GM19239 (cell line): Measurements from ENCODE around the gene RERE.

Source experiments
- DNase-seq: peaks from one replicate; pipeline ENCODE4 v3.0.0; 2011; ENCODE audit warnings: low spot score; ENCODE audit not compliant: insufficient read length
- FAIRE-seq: peaks from 2 replicates; lab custom pipeline; 2011; peaks lifted over from hg19 to GRCh38; lab: Jason Lieb, UNC

The RERE gene

GRCh38 chr1:8427986-8428385 is 389.5 kb downstream of the RERE start:
- FAIRE-seq (no peak), DNase-seq (no peak)

GRCh38 chr1:8427493-8427892 is 389.9 kb downstream of the RERE start:
- DNase-seq = no peak

GRCh38 chr1:8426996-8427395 is 390.4 kb downstream of the RERE start:
- FAIRE-seq (no peak), DNase-seq (no peak)

More at GRCh38 chr1:8427493-8427892, 389.9 kb downstream of the RERE start:
- FAIRE-seq = peak; percentile 96

- DNase-seq = no peak
Observed at GRCh38 chr1:8425781-8426161, 391.7 kb downstream of the RERE start.

GRCh38 chr1:8425150-8425780 is 392.2 kb downstream of the RERE start:
- DNase-seq = no peak
- no peak for FAIRE-seq

More at GRCh38 chr1:8425781-8426161, 391.7 kb downstream of the RERE start:
- FAIRE-seq = no peak

- FAIRE-seq (peak; percentile 96), DNase-seq (no peak)
Observed at GRCh38 chr1:8424539-8425116, 392.8 kb downstream of the RERE start.

- DNase-seq (no peak), FAIRE-seq (no peak)
Observed at GRCh38 chr1:8423692-8424538, 393.5 kb downstream of the RERE start.

GRCh38 chr1:8423269-8423691 is 394.2 kb downstream of the RERE start:
- no peak for FAIRE-seq

GRCh38 chr1:8422510-8423268 is 394.8 kb downstream of the RERE start:
- DNase-seq = no peak
- peak; percentile 77 for FAIRE-seq

More at GRCh38 chr1:8423269-8423691, 394.2 kb downstream of the RERE start:
- no peak for DNase-seq

- FAIRE-seq (no peak), DNase-seq (no peak)
Observed at GRCh38 chr1:8421721-8422120, 395.7 kb downstream of the RERE start.

- peak; percentile 93 for FAIRE-seq
Observed at GRCh38 chr1:8420318-8420717, 397.1 kb downstream of the RERE start.

GRCh38 chr1:8419861-8420260 is 397.6 kb downstream of the RERE start:
- FAIRE-seq (no peak), DNase-seq (no peak)

More at GRCh38 chr1:8420318-8420717, 397.1 kb downstream of the RERE start:
- DNase-seq = peak; percentile 61

- no peak for DNase-seq
- FAIRE-seq = peak; percentile 37
Observed at GRCh38 chr1:8419172-8419571, 398.3 kb downstream of the RERE start.

GRCh38 chr1:8418301-8418700 is 399.1 kb downstream of the RERE start:
- no peak for FAIRE-seq
- DNase-seq = no peak

GRCh38 chr1:8417625-8418024 is 399.8 kb downstream of the RERE start:
- FAIRE-seq (no peak), DNase-seq (no peak)

GRCh38 chr1:8416881-8417280 is 400.6 kb downstream of the RERE start:
- FAIRE-seq (no peak), DNase-seq (no peak)

- FAIRE-seq (peak; percentile 26), DNase-seq (no peak)
Observed at GRCh38 chr1:8415526-8416278, 401.7 kb downstream of the RERE start.

GRCh38 chr1:8412183-8412831 is 405.1 kb downstream of the RERE start:
- DNase-seq (no peak), FAIRE-seq (no peak)

GRCh38 chr1:8411803-8412182 is 405.6 kb downstream of the RERE start:
- DNase-seq (no peak), FAIRE-seq (no peak)
